OCI-LY3 (cell line): ENCODE measurements around the gene ATF3.

ENCODE experiments used
- EZH2phosphoT487 ChIP-seq: fragments of 200-600 bp; shearing (Covaris generic); IDR thresholded peaks from 2 replicates; pipeline ENCODE4 v1.6.1; 2018; ENCODE audit warnings: antibody characterized with exemption, mixed run types, low read depth
- TF ChIP-seq, protein P1 (sequence below): fragments of 200-600, 300-600 bp; sonication (generic); IDR thresholded peaks from 2 replicates; pipeline ENCODE4 v1.5.1; 2014; ENCODE audit warnings: antibody characterized with exemption, low read length, low read depth

DNA sequence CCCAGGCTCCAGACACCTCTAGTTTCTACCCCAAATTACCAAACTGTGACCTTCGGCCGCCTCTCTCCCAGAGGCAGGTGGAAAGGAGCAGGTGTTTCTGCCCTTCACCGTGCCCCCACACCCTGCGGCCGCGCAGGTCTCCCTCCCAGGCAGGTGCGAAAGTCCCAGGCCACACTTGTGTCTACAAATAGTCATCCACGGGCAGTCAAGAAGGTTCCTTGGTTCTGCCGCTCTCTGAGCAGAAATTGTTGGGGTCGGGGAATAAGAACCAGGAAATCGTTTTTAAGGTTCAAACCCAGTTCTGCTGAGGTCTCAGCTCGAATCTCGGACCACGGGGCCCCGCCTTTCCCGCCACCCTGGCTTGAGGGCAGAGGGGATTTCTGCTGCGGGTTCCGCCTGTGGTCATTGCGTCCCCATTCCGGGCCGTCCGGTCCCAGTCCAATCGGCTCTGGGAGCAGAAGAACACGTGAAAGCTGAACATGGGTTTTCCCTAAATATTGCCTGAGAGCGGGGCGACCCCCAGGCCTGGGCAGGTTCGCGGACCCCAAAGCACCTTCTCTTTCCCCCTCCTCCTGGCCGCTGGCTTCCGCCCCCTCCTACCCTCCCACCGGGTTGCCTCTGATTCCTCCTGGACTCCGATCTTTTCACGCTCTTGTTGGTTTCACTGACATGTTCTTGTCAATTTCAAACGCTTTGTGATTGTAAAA lies 1.2 kb upstream of the ATF3 start:
- TF ChIP-seq, protein P1, sequence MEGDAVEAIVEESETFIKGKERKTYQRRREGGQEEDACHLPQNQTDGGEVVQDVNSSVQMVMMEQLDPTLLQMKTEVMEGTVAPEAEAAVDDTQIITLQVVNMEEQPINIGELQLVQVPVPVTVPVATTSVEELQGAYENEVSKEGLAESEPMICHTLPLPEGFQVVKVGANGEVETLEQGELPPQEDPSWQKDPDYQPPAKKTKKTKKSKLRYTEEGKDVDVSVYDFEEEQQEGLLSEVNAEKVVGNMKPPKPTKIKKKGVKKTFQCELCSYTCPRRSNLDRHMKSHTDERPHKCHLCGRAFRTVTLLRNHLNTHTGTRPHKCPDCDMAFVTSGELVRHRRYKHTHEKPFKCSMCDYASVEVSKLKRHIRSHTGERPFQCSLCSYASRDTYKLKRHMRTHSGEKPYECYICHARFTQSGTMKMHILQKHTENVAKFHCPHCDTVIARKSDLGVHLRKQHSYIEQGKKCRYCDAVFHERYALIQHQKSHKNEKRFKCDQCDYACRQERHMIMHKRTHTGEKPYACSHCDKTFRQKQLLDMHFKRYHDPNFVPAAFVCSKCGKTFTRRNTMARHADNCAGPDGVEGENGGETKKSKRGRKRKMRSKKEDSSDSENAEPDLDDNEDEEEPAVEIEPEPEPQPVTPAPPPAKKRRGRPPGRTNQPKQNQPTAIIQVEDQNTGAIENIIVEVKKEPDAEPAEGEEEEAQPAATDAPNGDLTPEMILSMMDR, result no peak
- TF ChIP-seq EZH2phosphoT487, result no peak
